Muscle of leg (tissue), 11 donors: ENCODE data around the gene CNST. TPM values are rescaled to one million over a fixed set of nuclear protein-coding genes. Genes with fewer than 3 reads are reported as not detected.

Experiments used
- DNase-seq: peaks from one replicate; pipeline ENCODE4 v3.0.0; 2013
- H3K27ac ChIP-seq: one replicate; pipeline ENCODE4 v1.5.1; 2013; ENCODE audit warnings: mild to moderate bottlenecking, low read length, control low read depth
- H3K27me3 ChIP-seq: one replicate; pipeline ENCODE4 v1.6.1; 2013; ENCODE audit warnings: low read length; ENCODE audit not compliant: control insufficient read depth, insufficient read depth
- H3K36me3 ChIP-seq: one replicate; pipeline ENCODE4 v1.6.1; 2013; ENCODE audit warnings: low read length; ENCODE audit not compliant: control insufficient read depth, insufficient read depth
- H3K4me1 ChIP-seq: one replicate; pipeline ENCODE4 v1.6.1; 2013; ENCODE audit warnings: low read length; ENCODE audit not compliant: control insufficient read depth, insufficient read depth
- H3K4me3 ChIP-seq: one replicate; pipeline ENCODE4 v1.5.1; 2013; ENCODE audit warnings: low read length, control low read depth
- H3K9me3 ChIP-seq: replicated peaks from 2 replicates; pipeline ENCODE4 v1.6.1; 2013; ENCODE audit warnings: low read depth, low read length; ENCODE audit not compliant: control insufficient read depth
- whole genome bisulfite sequencing: methylation state at CpG from one replicate; pipeline ENCODE4 v1.1.5; 2013; ENCODE audit warnings: missing lambda C conversion rate; ENCODE audit not compliant: insufficient coverage; 5-methylcytosine and 5-hydroxymethylcytosine counted together
- polyA plus RNA-seq, 8 donors: library from polyadenylated mRNA; unstranded; fragments of 120-200 nt; gene quantifications; one replicate each; pipeline versions ENCODE4 v1.2.1 to v1.2.3, GENCODE V29; 2013; ENCODE audit warnings: inconsistent platforms in 1 of 8, low replicate concordance in 1 of 8; ENCODE audit not compliant: insufficient read length in 8 of 8, insufficient read depth in 1 of 8
- total RNA-seq: library from RNA; stranded (reverse); fragments of 120-200 nt; gene quantifications from one replicate; pipeline ENCODE4 v1.2.4, GENCODE V29; 2013

Gene CNST
- total and polyA plus RNA-seq, 9 donors, result 10.5 to 15.3 (median 13.0) TPM

DNA sequence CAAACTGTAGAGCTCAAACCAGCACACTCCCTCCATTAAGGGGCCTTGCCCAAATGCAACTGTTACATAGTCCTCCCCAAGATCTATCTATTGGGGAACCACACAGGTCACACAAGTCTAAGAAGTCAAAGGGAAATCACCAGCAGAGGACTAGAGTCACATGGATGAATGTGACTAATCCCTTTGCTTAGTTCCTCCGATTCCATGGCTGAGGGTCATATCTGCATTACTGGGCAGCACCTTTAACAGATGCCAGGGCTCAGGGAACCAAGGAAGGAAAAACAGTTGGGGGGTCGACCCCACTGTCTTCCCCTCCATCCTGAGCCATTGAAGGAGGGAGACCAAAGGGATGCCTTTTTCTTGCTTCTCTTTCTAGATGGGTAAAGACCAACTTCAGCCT, 35.8 kb upstream of the CNST start:
- Histone ChIP-seq H3K36me3 (no peaks in the 10 kb centered on the region), H3K4me3 (no peak overlapping the region), H3K27ac (no peak overlapping the region), H3K9me3 (peaks cover 8% of the 10 kb centered on the region), H3K4me1 (no peaks in the 10 kb centered on the region), H3K27me3 (no peaks in the 10 kb centered on the region)
- whole genome bisulfite sequencing, result 0% methylated on average over 1 of the region's 2 CpGs
- DNase-seq, result no peak

DNA sequence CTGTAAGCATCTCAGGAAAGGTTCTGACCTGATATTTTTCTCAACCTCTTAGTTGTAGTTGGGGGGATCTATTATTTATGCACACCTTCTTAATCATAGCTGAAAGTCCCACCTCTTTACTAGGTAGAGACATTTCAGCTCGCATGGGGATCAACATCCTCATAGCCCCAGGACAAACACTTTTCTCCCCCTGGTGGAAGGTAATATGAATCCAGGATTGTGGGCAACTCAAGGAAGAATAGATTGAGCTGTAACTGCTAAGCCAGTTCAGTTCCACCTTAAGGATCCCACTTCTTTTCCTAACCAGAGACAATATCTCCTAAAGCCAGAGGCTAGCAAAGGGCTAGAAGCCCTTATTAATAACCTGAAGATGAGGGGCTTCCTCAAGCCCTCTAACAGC, 33.7 kb upstream of the CNST start:
- no peaks in the 10 kb centered on the region for H3K36me3 ChIP-seq

DNA sequence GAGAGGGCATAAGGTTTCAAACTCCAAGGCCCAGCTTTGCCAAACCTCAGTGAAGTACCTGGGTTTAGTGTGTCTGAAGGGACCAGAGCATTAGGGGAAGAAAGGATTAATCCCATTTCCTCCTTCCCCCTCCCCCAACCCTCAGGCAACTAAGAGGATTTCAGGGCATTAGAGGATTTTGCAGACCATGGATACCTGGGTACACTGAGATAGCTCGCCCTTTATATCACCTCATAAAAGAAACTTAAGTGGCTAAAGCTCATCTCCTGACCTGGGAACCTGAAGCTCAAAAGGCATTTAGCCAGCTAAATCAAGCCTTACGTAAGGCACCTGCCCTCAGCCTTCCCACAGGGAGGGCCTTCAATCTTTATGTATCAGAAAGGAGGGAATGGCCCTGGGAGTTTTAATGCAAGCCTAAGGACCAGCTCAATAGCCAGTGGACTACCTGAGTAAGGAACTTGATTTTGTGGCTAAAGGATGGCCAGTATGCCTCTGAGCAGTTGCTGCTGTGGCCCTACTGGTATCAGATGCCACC, 32.8 kb upstream of the CNST start:
- no peak overlapping the region for H3K27ac ChIP-seq
- DNase-seq, result no peak
- no CpG with 5 or more reads among the region's 2 CpGs for WGBS
- no peaks in the 10 kb centered on the region for H3K36me3 ChIP-seq
- H3K4me1 ChIP-seq, result no peaks in the 10 kb centered on the region
- H3K4me3 ChIP-seq, result no peak overlapping the region
- no peaks in the 10 kb centered on the region for H3K27me3 ChIP-seq
- H3K9me3 ChIP-seq, result peaks cover 8% of the 10 kb centered on the region

More for the DNA sequence above, 33.7 kb upstream of the CNST start:
- H3K4me3 ChIP-seq, result no peak overlapping the region
- no peaks in the 10 kb centered on the region for H3K4me1 ChIP-seq
- DNase-seq, result no peak
- no peak overlapping the region for H3K27ac ChIP-seq
- H3K9me3 ChIP-seq, result peaks cover 8% of the 10 kb centered on the region
- H3K27me3 ChIP-seq, result no peaks in the 10 kb centered on the region
- no CpG with 5 or more reads among the region's 1 CpG for WGBS

DNA sequence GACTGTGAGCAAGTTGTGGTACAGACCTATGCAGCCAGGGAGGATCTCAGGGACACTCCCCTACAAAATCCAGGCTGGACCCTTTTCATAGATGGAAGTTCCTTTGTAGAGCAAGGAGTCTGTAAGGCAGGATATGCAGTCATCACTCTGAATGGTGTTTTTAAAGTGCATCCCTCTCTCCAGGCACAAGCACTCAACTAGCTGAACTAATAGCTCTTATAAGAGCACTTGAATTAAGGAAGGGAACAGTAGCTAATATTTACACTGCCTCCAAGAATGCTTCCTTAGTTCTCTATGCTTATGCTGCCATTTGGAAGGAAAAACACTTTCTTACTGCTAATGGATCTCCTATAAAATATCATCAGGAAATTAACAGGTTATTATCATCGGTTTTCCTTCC, 32.1 kb upstream of the CNST start:
- Histone ChIP-seq H3K4me1 (no peaks in the 10 kb centered on the region), H3K9me3 (peaks cover 8% of the 10 kb centered on the region), H3K27me3 (no peaks in the 10 kb centered on the region), H3K27ac (no peak overlapping the region), H3K4me3 (no peak overlapping the region), H3K36me3 (no peaks in the 10 kb centered on the region)
- no CpG with 5 or more reads among the region's 1 CpG for WGBS
- no peak for DNase-seq

DNA sequence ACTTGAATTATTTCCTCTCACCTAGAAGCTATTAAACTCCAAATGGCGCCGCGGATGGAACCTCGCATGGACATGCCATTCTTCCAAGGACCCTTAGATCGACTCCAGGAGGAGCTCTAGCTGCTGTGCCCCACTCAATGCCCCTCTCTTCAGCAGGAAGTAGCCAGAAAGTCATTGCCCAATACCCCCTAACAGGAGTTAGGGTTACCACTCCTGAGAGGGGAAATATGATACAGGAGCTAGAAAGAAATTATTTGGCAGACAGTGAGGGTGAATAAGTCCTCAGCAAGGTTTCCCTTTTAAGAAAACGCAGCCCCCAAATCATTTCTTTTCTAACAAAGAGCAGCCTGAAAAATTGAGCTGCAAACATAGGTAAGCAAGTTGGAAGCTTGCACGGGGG, 28.8 kb upstream of the CNST start:
- Histone ChIP-seq H3K4me1 (no peaks in the 10 kb centered on the region), H3K27ac (no peak overlapping the region), H3K4me3 (no peak overlapping the region), H3K27me3 (no peaks in the 10 kb centered on the region), H3K36me3 (peaks cover 10% of the 10 kb centered on the region), H3K9me3 (no peaks in the 10 kb centered on the region)
- 43% methylated on average over 2 of the region's 7 CpGs for WGBS
- no peak for DNase-seq

DNA sequence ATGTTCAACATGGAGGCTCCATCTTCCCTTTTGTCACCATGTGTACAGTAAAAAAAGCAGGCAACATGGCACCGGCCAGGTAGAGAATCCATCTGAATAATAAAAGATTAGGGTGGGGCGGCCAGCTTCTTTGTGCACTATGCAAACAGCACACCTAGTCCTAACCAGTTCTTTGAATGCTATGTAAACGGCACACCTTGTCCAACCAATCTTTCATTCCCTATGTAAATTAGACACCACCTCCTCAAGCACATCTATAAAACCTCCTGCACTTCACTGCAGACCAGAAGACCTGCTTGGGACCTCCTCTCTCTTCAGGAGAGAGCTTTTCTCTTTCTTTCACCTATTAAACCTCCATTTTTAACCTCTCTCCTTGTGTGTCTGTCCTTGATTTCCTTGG, 28.4 kb upstream of the CNST start:
- no peaks in the 10 kb centered on the region for H3K27me3 ChIP-seq
- H3K9me3 ChIP-seq, result no peaks in the 10 kb centered on the region
- H3K4me3 ChIP-seq, result no peak overlapping the region
- no peak for DNase-seq
- WGBS, result 76% methylated on average over 2 of the region's 3 CpGs
- no peaks in the 10 kb centered on the region for H3K4me1 ChIP-seq
- H3K27ac ChIP-seq, result no peak overlapping the region
- peaks cover 12% of the 10 kb centered on the region for H3K36me3 ChIP-seq

DNA sequence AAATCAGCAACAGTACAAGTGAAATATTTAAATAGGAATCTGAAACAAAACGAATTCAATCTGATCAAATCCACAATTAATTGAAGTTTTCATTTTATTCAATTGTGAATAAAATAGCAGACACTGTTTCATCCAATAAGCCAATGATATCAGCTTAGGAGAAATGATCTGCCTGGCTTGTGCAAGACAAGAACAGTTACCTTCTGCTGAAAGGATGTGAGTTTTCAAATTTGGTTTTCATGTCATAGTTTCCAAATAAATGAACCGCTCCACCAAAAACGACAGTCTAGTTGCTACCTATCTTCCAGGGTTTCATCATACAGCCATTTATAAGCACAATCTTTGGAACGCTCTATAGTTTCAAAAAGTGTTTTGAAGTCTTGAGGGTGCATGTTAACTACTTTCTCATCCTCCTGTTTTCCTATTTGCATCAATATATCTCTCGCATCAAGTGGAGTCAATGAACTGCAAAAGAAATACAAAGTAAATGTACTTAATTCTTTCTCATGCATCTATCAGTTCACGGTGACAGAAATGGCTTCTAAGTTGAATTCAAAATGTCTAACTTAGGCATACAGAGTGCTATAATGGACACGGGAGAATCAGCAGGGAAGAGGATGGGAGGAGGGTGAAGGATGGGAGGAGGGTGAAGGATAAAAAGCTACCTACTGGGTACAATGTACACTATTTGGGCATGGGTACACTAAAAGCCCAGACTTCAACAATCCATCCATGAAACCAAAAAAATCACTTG, 25.3 kb upstream of the CNST start:
- Histone ChIP-seq H3K4me3 (no peak overlapping the region), H3K27me3 (no peaks in the 10 kb centered on the region), H3K36me3 (peaks cover 29% of the 10 kb centered on the region), H3K27ac (no peak overlapping the region), H3K9me3 (no peaks in the 10 kb centered on the region), H3K4me1 (no peaks in the 10 kb centered on the region)
- DNase-seq, result no peak
- WGBS, result no CpG with 5 or more reads among the region's 7 CpGs

DNA sequence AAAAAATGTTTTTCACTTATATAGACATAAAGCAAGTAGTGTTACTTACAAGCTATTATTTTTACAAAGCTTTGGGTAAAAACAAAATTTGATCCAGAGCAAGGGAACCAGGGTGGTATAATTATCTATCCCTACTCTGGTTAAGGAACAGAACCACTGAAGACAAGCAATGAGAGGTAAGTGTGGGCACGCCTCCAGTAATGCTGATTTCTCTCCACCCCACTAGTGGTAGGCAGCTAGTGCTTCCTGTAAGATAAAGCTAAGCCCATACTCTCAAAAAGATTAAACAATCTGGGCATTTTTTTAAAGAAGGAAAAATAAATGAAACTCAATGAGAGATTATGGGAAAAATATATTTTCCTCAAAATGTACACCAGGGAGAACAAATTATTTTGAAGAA, 22.3 kb upstream of the CNST start:
- WGBS, result no CpG with 5 or more reads among the region's 1 CpG
- H3K36me3 ChIP-seq, result peaks cover 32% of the 10 kb centered on the region

DNA sequence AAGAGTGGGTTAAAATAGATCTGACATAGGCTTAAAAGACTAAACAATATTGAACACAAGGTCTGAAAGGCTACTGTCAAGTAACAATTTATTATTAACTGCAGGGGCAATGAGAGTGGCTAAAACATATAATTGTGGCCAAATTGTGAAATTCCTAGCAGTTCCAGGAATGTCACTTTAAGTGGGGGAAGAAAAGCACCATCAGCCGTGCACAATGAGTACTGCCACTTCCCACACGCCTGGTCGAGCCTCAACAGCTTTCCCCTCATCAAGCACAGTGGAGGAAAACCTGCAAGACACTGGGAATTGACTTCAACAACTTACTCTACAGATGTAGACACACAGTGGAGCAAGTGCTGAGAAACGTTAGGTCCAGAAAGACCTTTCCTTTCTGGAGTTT, 16.6 kb upstream of the CNST start:
- WGBS, result no CpG with 5 or more reads among the region's 4 CpGs
- Histone ChIP-seq H3K27ac (no peak overlapping the region), H3K27me3 (no peaks in the 10 kb centered on the region), H3K4me3 (no peak overlapping the region), H3K4me1 (no peaks in the 10 kb centered on the region), H3K9me3 (no peaks in the 10 kb centered on the region), H3K36me3 (peaks cover 57% of the 10 kb centered on the region)
- no peak for DNase-seq

More for the DNA sequence above, 22.3 kb upstream of the CNST start:
- no peak for DNase-seq
- H3K27me3 ChIP-seq, result no peaks in the 10 kb centered on the region
- no peaks in the 10 kb centered on the region for H3K9me3 ChIP-seq
- H3K27ac ChIP-seq, result no peak overlapping the region
- H3K4me1 ChIP-seq, result no peaks in the 10 kb centered on the region
- no peak overlapping the region for H3K4me3 ChIP-seq

DNA sequence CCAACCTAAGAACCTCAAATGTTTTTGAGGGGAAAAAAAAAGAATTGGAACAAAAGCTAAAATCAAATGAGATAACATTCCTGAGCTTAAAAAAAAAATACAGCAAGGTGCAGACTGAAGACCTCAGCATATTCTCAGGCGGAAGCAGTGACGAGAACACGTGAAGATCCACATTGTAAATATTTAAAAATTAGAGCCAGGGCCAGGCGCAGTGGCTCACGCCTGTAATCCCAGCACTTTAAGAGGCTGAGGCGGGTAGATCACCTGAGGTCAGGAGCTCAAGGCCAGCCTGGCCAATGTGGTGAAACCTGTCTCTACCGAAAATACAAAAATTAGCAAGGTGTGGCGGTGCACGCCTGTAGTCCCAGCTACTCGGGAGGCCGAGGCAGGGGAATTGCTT, 15.9 kb upstream of the CNST start:
- no peak overlapping the region for H3K27ac ChIP-seq
- no peaks in the 10 kb centered on the region for H3K4me1 ChIP-seq
- H3K27me3 ChIP-seq, result no peaks in the 10 kb centered on the region
- H3K36me3 ChIP-seq, result peaks cover 55% of the 10 kb centered on the region
- no peaks in the 10 kb centered on the region for H3K9me3 ChIP-seq
- DNase-seq, result no peak
- H3K4me3 ChIP-seq, result no peak overlapping the region
- WGBS, result 85% methylated on average over 6 of the region's 11 CpGs
